ENCODE data around the gene PCDH9.
"Not testable (repeated sequence)": the region's sequence is repeated elsewhere in the genome, so short reads cannot be mapped to it uniquely, and the experiment has no call there.

Gene PCDH9

DNA sequence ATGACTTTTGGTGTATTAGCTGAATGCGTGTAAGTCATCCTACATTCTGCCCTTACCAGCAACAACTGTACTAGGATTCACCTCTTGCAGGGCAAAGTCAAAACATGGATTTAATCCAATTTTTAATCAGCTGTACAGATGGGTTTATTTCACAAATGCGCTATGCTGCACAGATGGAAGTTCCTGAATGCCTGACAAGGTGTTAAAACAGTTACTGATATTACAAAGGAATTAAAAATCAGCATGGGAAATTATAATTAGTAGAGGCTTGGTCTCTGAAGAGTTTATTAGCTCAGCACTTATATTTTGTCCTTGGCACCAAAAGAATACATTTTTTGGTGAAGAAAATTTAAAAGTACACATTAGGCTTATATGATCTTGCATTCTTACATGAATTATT lies 448.9 kb downstream of the PCDH9 start:
- no peak overlapping the region for H3K4me3 ChIP-seq (ENCODE audit: low read depth in 1 of 2, low read length in 1 of 2)
- no peaks in the 10 kb centered on the region for H3K27me3 ChIP-seq
- TF ChIP-seq, protein P1, sequence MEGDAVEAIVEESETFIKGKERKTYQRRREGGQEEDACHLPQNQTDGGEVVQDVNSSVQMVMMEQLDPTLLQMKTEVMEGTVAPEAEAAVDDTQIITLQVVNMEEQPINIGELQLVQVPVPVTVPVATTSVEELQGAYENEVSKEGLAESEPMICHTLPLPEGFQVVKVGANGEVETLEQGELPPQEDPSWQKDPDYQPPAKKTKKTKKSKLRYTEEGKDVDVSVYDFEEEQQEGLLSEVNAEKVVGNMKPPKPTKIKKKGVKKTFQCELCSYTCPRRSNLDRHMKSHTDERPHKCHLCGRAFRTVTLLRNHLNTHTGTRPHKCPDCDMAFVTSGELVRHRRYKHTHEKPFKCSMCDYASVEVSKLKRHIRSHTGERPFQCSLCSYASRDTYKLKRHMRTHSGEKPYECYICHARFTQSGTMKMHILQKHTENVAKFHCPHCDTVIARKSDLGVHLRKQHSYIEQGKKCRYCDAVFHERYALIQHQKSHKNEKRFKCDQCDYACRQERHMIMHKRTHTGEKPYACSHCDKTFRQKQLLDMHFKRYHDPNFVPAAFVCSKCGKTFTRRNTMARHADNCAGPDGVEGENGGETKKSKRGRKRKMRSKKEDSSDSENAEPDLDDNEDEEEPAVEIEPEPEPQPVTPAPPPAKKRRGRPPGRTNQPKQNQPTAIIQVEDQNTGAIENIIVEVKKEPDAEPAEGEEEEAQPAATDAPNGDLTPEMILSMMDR (IDR thresholded peaks at IDR 0.05): no peak

DNA sequence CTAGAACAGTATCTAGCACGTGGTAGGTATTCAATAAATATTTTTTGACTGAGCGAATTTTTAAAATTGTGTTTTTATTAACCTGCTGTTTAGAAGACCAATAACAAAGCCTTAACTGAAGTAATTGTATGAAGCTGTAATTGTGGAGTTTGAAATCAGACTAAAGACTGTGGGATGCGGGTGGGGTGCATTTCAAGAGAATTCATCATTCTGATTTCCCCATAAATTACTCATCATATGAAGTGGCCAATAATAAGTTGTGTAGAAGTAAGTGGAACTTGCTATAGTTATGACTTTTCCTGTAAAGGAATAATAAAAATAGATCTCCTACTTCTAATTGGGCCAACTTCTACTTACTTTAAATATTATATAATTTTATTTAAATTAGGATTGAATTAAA lies 449.3 kb downstream of the PCDH9 start:
- Histone ChIP-seq H3K27me3 (no peaks in the 10 kb centered on the region), H3K9me3 (no peaks in the 10 kb centered on the region), H3K27ac (no peak overlapping the region), H3K4me3 (ENCODE audit: low read depth in 1 of 2, low read length in 1 of 2) (no peak overlapping the region), H3K36me3 (no peaks in the 10 kb centered on the region), H3K4me1 (ENCODE audit: control insufficient read depth in 1 of 2, insufficient read depth in 1 of 2, low read depth in 1 of 2, low read length in 1 of 2) (no peaks in the 10 kb centered on the region)
- TF ChIP-seq, protein P1 (IDR thresholded peaks at IDR 0.05): no peak

More for the DNA sequence above, 448.9 kb downstream of the PCDH9 start:
- Histone ChIP-seq H3K36me3 (no peaks in the 10 kb centered on the region), H3K9me3 (no peaks in the 10 kb centered on the region), H3K4me1 (ENCODE audit: control insufficient read depth in 1 of 2, insufficient read depth in 1 of 2, low read depth in 1 of 2, low read length in 1 of 2) (no peaks in the 10 kb centered on the region), H3K27ac (no peak overlapping the region)

DNA sequence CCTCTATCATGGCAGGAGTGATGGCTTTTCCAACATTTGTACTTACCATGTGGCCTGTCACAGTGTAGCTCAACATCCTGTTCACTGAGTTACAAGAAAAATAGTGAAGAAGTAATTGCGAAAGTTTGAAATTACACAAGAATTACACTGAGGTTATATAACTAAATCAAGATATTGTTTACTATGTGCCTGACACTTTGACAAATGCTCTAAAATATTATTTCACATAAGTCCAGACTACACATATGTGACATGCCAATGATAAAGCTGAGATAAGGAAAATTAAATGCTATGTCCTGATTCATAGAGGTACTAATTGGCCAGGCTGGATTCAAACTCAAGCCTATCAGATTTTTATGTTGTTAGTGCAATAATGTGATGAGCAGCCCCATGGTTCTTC lies 451.7 kb downstream of the PCDH9 start:
- Histone ChIP-seq H3K36me3 (no peaks in the 10 kb centered on the region), H3K4me3 (ENCODE audit: low read depth in 1 of 2, low read length in 1 of 2) (no peak overlapping the region), H3K27ac (no peak overlapping the region), H3K9me3 (no peaks in the 10 kb centered on the region), H3K4me1 (ENCODE audit: control insufficient read depth in 1 of 2, insufficient read depth in 1 of 2, low read depth in 1 of 2, low read length in 1 of 2) (no peaks in the 10 kb centered on the region), H3K27me3 (no peaks in the 10 kb centered on the region)
- TF ChIP-seq, protein P1 (IDR thresholded peaks at IDR 0.05): no peak

DNA sequence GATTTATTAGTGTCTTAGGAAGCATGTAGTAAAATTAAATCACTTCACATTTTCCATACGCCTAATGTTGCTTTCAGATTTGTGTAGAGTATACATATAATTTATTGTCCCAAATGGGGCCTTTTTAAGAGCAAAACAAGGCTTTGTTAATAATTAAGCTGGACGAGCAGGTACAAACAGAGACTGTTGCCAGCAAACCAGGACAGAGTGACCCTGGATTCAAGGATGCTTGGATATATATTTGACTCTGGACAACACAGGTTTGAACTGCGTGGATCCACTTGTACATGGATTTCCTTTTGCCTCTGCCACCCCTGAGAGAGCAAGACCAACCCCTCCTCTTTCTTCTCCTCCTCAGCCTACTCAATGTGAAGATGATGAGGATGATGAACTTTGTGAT lies 454.9 kb downstream of the PCDH9 start:
- no peaks in the 10 kb centered on the region for H3K27me3 ChIP-seq
- H3K9me3 ChIP-seq: no peaks in the 10 kb centered on the region
- TF ChIP-seq, protein P1 (IDR thresholded peaks at IDR 0.05): no peak
- no peak overlapping the region for H3K4me3 ChIP-seq (ENCODE audit: low read depth in 1 of 2, low read length in 1 of 2)
- no peak overlapping the region for H3K27ac ChIP-seq
- no peaks in the 10 kb centered on the region for H3K4me1 ChIP-seq (ENCODE audit: control insufficient read depth in 1 of 2, insufficient read depth in 1 of 2, low read depth in 1 of 2, low read length in 1 of 2)
- H3K36me3 ChIP-seq: no peaks in the 10 kb centered on the region

DNA sequence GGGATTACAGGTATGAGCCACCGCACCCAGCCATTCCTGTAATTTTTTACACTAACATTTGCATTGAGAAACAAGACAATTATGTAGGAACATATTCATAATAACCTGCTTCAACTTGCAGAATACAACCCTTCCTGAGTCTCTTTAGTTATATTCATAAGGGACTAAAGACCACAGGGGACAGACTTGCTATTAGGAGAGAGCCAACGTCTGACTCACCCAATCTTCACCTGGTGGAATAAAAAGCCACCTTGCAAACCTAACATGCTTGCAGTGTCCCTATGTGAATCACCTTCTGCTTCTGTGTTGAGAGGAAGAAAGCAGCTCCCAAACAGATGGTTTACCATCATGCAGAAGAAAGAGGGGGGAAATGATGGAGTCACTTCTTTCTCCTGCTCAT lies 456.1 kb downstream of the PCDH9 start:
- H3K36me3 ChIP-seq: no peaks in the 10 kb centered on the region
- no peaks in the 10 kb centered on the region for H3K27me3 ChIP-seq
- no peaks in the 10 kb centered on the region for H3K4me1 ChIP-seq (ENCODE audit: control insufficient read depth in 1 of 2, insufficient read depth in 1 of 2, low read depth in 1 of 2, low read length in 1 of 2)
- TF ChIP-seq, protein P1 (IDR thresholded peaks at IDR 0.05): no peak
- no peaks in the 10 kb centered on the region for H3K9me3 ChIP-seq
- no peak overlapping the region for H3K4me3 ChIP-seq (ENCODE audit: low read depth in 1 of 2, low read length in 1 of 2)
- H3K27ac ChIP-seq: no peak overlapping the region

DNA sequence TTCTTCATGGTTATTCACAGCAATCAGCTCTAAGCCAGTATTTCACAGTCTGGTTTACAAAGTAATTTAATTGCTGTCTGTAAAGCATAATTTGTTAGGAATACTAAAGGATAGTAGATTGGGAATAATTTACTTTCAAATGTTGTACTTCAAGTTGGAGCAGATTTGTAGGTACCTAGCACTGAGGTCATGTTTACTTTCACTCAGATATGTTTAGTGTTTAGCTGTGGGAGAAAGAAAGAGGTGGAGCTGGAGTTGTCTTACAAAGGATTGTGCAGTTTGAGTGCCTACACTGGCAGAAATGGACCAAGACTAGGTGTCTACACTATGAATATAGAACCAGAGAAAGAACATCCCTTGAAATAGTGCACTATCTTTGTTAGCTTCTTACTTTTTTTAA lies 464.6 kb downstream of the PCDH9 start:
- no peak overlapping the region for H3K4me3 ChIP-seq (ENCODE audit: low read depth in 1 of 2, low read length in 1 of 2)
- H3K9me3 ChIP-seq: no peaks in the 10 kb centered on the region
- no peaks in the 10 kb centered on the region for H3K36me3 ChIP-seq
- TF ChIP-seq, protein P1 (IDR thresholded peaks at IDR 0.05): no peak
- H3K4me1 ChIP-seq (ENCODE audit: control insufficient read depth in 1 of 2, insufficient read depth in 1 of 2, low read depth in 1 of 2, low read length in 1 of 2): no peaks in the 10 kb centered on the region
- no peaks in the 10 kb centered on the region for H3K27me3 ChIP-seq
- H3K27ac ChIP-seq: no peak overlapping the region

DNA sequence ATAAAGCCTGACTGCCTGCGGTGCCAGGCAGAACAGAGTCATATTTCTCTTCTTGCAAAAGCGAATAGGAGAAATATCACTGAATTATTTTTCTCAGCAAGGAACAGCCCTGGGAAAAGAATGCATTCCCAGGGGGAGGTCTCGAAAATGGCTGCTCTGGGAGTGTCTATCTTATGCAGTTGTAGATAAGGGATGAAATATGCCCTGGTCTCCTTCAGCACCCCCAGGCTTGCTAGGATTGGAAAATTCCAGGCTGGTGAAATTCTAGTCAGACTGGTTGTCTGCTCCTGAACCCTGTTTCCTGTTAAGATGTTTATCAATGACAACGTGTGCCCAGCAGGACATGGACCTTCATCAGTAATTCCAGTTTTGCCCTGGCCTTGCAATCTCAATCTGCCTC lies 469.5 kb downstream of the PCDH9 start:
- H3K27ac ChIP-seq; H3K4me3 ChIP-seq (ENCODE audit: low read depth in 1 of 2, low read length in 1 of 2); H3K36me3 ChIP-seq; H3K27me3 ChIP-seq; H3K4me1 ChIP-seq (ENCODE audit: control insufficient read depth in 1 of 2, insufficient read depth in 1 of 2, low read depth in 1 of 2, low read length in 1 of 2); H3K9me3 ChIP-seq: not testable (repeated sequence)
